ENCODE measurements around the gene RTL3. TPM values are rescaled to one million over a fixed set of nuclear protein-coding genes. Genes with fewer than 3 reads are reported as not detected.

The RTL3 gene
- total RNA-seq, 2 donors from 2014 or later: not detected

DNA sequence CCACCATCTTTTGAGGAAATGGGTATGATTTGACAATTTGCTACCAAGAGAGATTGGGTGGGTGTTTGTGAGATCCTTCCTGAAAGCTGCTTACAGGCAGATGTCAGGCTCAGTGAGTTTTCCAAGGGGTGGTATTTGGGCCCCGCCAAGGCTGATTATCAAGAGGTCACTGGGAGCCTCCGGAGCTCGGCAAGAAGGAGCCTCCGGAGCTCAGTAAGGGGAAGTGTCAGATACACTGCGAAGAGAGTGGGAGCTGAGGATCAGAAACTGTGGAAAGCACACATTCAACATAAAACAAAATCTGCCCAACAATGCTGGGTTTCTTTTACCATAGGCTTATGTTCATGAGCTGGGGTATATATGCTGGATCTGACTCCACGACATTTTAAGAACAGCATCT lies 714 bp downstream of the RTL3 start:
- intact Hi-C loops (cut with DNase I): no loop called here
- no peak for DNase-seq
- Histone ChIP-seq H3K9me3 (no peaks in the 10 kb centered on the region), H3K4me3 (no peak overlapping the region), H3K27ac (no peak overlapping the region), H3K27me3 (no peaks in the 10 kb centered on the region), H3K36me3 (no peaks in the 10 kb centered on the region), H3K9ac (ENCODE audit: low read depth in 2 of 2, low read length in 2 of 2) (no peak overlapping the region), H3K4me1 (no peaks in the 10 kb centered on the region)
- TF ChIP-seq, protein P1, sequence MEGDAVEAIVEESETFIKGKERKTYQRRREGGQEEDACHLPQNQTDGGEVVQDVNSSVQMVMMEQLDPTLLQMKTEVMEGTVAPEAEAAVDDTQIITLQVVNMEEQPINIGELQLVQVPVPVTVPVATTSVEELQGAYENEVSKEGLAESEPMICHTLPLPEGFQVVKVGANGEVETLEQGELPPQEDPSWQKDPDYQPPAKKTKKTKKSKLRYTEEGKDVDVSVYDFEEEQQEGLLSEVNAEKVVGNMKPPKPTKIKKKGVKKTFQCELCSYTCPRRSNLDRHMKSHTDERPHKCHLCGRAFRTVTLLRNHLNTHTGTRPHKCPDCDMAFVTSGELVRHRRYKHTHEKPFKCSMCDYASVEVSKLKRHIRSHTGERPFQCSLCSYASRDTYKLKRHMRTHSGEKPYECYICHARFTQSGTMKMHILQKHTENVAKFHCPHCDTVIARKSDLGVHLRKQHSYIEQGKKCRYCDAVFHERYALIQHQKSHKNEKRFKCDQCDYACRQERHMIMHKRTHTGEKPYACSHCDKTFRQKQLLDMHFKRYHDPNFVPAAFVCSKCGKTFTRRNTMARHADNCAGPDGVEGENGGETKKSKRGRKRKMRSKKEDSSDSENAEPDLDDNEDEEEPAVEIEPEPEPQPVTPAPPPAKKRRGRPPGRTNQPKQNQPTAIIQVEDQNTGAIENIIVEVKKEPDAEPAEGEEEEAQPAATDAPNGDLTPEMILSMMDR (IDR thresholded peaks at IDR 0.05): no peak

DNA sequence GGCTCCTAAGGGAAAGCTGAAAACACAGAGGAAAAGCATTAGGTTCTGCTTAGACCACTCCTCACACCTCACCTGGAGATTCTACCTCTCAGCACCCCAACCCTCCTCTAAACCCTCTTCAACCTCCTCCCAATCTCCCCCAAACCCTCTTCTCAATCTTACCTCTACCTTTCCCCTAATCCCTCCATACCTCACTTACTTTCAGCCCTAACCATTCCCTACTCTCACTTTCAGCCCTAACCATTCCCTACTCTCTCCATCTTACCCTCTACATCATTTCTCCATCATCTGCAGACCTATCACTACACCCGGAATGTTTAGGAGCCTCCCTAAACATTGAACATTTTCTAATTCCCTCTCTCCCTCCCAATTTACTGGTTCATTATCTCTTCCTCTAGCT lies 3.5 kb downstream of the RTL3 start:
- H3K4me1 ChIP-seq: no peaks in the 10 kb centered on the region
- H3K27ac ChIP-seq: no peak overlapping the region
- no peaks in the 10 kb centered on the region for H3K9me3 ChIP-seq
- TF ChIP-seq, protein P1 (IDR thresholded peaks at IDR 0.05): no peak
- no peak overlapping the region for H3K9ac ChIP-seq (ENCODE audit: low read depth in 2 of 2, low read length in 2 of 2)
- no peaks in the 10 kb centered on the region for H3K36me3 ChIP-seq
- DNase-seq: no peak
- no peaks in the 10 kb centered on the region for H3K27me3 ChIP-seq
- H3K4me3 ChIP-seq: no peak overlapping the region
- intact Hi-C loops (cut with DNase I): no loop called here

DNA sequence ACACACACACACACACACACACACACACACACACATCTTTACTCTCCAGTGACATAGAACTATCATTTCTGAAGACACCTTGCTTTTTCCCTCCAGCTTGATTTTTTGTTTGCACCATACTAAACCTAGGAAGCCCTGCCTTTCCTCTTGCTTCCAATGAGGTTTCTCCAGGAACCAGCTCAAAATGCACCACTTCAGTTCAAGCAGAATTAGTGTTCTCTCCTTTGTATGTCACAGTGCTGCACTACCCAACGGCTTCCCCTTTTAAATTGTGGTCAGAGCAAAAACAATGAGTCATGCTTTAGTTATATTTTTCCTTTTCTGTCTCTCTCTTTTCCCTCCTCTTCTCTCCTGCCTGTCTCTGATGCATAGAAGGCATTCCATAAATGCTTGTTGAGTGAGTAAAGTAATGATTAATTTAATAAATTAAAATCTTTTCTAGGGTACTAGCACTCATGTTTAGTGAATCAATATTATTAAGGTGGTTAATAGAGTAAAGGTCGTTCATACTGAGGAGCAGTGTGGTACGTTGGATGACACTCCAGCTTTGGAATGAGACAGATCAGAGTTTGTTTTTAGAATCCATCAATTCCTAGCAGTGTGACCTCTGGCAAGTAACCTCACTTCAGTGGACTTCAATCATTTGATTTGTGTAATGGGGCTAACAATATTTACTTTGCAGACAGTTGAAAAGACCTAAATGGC lies 5.9 kb downstream of the RTL3 start:
- Histone ChIP-seq H3K27me3 (no peaks in the 10 kb centered on the region), H3K9ac (ENCODE audit: low read depth in 2 of 2, low read length in 2 of 2) (no peak overlapping the region), H3K4me3 (no peak overlapping the region), H3K4me1 (no peaks in the 10 kb centered on the region), H3K36me3 (no peaks in the 10 kb centered on the region), H3K27ac (no peak overlapping the region), H3K9me3 (no peaks in the 10 kb centered on the region)
- DNase-seq: no peak
- TF ChIP-seq, protein P1 (IDR thresholded peaks at IDR 0.05): no peak
- intact Hi-C loops (cut with DNase I): no loop called here

DNA sequence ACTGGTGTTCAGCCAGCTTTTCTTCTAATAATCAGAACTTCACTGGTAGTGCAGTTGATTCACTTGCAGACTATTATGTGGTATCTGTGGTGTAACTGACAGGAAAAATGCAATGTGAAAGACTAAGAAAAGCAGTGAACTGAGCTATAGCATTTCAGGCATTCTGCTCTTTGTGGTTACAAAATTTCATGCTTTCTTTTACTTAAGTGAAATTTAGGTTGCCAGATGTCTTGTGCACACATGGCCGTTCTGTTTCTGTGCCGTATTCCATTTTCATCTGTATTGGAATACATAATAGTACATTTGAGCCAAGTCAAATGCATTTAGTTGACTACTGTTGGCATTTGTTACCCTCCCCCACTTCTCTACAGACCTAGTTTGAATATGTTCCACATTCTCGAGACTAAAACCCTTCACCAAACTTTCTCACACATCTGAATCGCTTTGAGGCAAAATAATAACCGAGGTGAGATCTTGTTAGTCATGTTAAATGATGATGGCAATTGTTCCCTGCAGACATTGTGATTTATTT lies 8.2 kb downstream of the RTL3 start:
- H3K27ac ChIP-seq: no peak overlapping the region
- intact Hi-C loops (cut with DNase I): no loop called here
- H3K9me3 ChIP-seq: no peaks in the 10 kb centered on the region
- TF ChIP-seq, protein P1 (IDR thresholded peaks at IDR 0.05): no peak
- H3K4me1 ChIP-seq: no peaks in the 10 kb centered on the region
- no peaks in the 10 kb centered on the region for H3K36me3 ChIP-seq
- no peaks in the 10 kb centered on the region for H3K27me3 ChIP-seq
- H3K9ac ChIP-seq (ENCODE audit: low read depth in 2 of 2, low read length in 2 of 2): no peak overlapping the region
- no peak for DNase-seq
- H3K4me3 ChIP-seq: no peak overlapping the region

DNA sequence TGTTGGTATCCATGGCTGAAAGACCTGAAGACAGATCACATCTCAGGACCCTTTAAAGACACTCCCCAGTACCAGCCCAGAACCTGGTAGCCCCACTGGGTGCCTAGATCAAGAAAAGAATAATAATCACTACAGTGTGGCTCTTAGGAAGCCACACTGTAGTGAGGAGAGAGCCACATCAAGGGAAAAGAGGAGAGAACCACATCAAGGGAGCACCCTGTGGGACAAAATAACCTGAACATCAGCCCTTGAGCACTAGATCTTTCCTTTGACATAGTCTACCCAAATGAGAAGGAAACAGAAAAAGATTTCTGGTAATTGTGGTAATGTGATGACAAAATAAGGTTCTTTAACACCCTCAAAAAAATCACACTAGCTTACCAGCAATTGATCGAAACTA lies 15.3 kb downstream of the RTL3 start:
- Histone ChIP-seq H3K9me3 (no peaks in the 10 kb centered on the region), H3K4me3 (no peak overlapping the region), H3K9ac (ENCODE audit: low read depth in 2 of 2, low read length in 2 of 2) (no peak overlapping the region), H3K27ac (no peak overlapping the region), H3K36me3 (no peaks in the 10 kb centered on the region), H3K27me3 (no peaks in the 10 kb centered on the region), H3K4me1 (no peaks in the 10 kb centered on the region)
- intact Hi-C loops (cut with DNase I): no loop called here
- TF ChIP-seq, protein P1 (IDR thresholded peaks at IDR 0.05): no peak
- DNase-seq: no peak

Measured in colonic mucosa (tissue), 4 donors.